BLaER1 (cell line): ENCODE results near the gene IGSF5.

Source experiments
- H3K27ac ChIP-seq: shearing (Covaris generic); formaldehyde crosslinking; 2 replicates; pipeline ENCODE4 v1.8.1; 2022
- H3K27me3 ChIP-seq: shearing (Covaris generic); formaldehyde crosslinking; 2 replicates; pipeline ENCODE4 v1.8.1; 2022
- H3K36me3 ChIP-seq: shearing (Covaris generic); formaldehyde crosslinking; 2 replicates; pipeline ENCODE4 v1.8.1; 2022
- H3K4me1 ChIP-seq: shearing (Covaris generic); formaldehyde crosslinking; 2 replicates; pipeline ENCODE4 v1.8.1; 2022
- H3K4me2 ChIP-seq: shearing (Covaris generic); formaldehyde crosslinking; 2 replicates; pipeline ENCODE4 v1.8.1; 2022
- H3K4me3 ChIP-seq: shearing (Covaris generic); formaldehyde crosslinking; 2 replicates; pipeline ENCODE4 v1.8.1; 2022
- H3K9ac ChIP-seq: shearing (Covaris generic); formaldehyde crosslinking; 2 replicates; pipeline ENCODE4 v1.8.1; 2022
- H3K9me3 ChIP-seq: shearing (Covaris generic); formaldehyde crosslinking; 2 replicates; pipeline ENCODE4 v1.8.1; 2022
- H4K20me1 ChIP-seq: shearing (Covaris generic); formaldehyde crosslinking; 2 replicates; pipeline ENCODE4 v1.8.1; 2022
- Cebpa-rat ChIP-seq: shearing (Covaris generic); IDR thresholded peaks from 2 replicates; pipeline ENCODE4 v1.8.1; 2022

The IGSF5 gene

DNA sequence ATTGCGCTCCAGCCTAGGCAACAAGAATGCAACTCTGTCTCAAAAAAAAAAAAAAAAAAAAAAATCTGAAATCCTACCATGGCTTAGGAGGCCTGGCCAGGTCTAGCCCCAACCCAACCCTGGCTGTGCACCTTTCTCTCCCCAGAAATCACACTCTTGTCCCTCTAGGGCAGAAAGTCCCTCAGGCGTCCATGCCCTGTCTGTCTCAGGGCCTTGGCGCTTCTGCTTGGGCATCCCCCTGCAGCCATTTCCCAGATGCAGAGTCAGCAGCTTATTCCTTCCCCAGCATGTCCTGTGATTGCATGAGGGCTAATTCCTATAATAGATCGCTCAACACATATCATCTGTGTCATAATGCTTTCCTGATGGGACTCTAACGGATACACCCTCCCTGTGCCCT lies 65.0 kb downstream of the IGSF5 start:
- H4K20me1 ChIP-seq: no peaks in the 10 kb centered on the region
- TF ChIP-seq Cebpa-rat: no peak

DNA sequence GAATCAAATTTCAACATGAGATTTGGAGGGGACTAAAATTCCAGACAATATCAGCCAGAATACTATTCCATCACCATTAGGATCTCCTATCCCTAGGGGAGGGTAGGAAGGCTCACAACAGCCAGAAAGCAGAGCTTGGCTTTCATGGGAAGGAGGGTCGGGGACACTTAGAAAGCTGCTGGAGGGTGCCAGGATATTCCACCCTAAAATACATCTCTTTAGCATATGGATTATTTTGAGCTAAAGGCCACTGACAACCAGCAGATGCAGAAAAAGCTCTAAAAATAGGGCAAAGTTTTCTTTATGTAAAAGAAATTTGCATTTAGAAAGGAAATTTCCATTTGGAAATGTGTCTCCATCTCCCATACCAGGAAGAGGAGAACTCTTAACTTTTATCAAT lies 68.0 kb downstream of the IGSF5 start:
- 0 out of 2 replicates have a peak, but pooled peaks cover 4% of the 10 kb centered on the region for H3K9me3 ChIP-seq
- H3K4me3 ChIP-seq: no peak overlapping the region

More for the DNA sequence above, 65.0 kb downstream of the IGSF5 start:
- no peak overlapping the region for H3K27ac ChIP-seq
- no peaks in the 10 kb centered on the region for H3K4me1 ChIP-seq
- H3K36me3 ChIP-seq: no peaks in the 10 kb centered on the region
- no peaks in the 10 kb centered on the region for H3K27me3 ChIP-seq
- H3K9me3 ChIP-seq: 0 out of 2 replicates have a peak, but pooled peaks cover 4% of the 10 kb centered on the region
- H3K4me3 ChIP-seq: no peak overlapping the region
- H3K4me2 ChIP-seq: no peak overlapping the region
- no peak overlapping the region for H3K9ac ChIP-seq

DNA sequence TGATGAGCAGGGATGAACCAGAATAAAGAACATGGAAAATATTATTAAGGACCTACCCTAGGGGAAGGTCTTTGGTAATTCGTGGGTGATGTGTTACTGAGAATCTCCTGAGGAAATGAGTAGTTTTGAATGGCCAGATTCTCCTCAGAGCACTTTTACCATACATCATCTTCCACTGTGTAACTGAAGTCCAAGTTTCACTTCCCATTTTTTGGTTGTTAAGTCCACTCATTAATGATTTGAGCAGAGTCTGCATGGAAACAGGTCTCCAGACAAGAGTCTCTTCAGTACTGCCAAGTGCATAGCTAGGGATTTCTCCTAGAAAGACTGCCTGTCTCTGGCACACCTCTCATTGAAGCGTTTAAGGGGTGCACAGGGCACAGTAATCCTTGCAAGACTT lies 73.6 kb downstream of the IGSF5 start:
- Histone ChIP-seq H3K4me3 (no peak overlapping the region), H4K20me1 (no peaks in the 10 kb centered on the region), H3K27me3 (no peaks in the 10 kb centered on the region), H3K9ac (no peak overlapping the region), H3K4me2 (no peak overlapping the region), H3K4me1 (no peaks in the 10 kb centered on the region), H3K27ac (no peak overlapping the region), H3K36me3 (no peaks in the 10 kb centered on the region), H3K9me3 (no peaks in the 10 kb centered on the region)
- no peak for TF ChIP-seq Cebpa-rat

More for the DNA sequence above, 68.0 kb downstream of the IGSF5 start:
- Histone ChIP-seq H3K27me3 (no peaks in the 10 kb centered on the region), H3K4me2 (no peak overlapping the region), H3K4me1 (no peaks in the 10 kb centered on the region), H3K9ac (no peak overlapping the region), H4K20me1 (no peaks in the 10 kb centered on the region), H3K27ac (no peak overlapping the region), H3K36me3 (no peaks in the 10 kb centered on the region)
- no peak for TF ChIP-seq Cebpa-rat

GRCh38 chr21:39822042-39822441 lies 77.1 kb downstream of the IGSF5 start:
- Histone ChIP-seq H3K36me3 (no peaks in the 10 kb centered on the region), H3K4me3 (no peak overlapping the region), H4K20me1 (no peaks in the 10 kb centered on the region), H3K9me3 (no peaks in the 10 kb centered on the region), H3K27me3 (no peaks in the 10 kb centered on the region), H3K4me1 (no peaks in the 10 kb centered on the region), H3K4me2 (no peak overlapping the region), H3K27ac (no peak overlapping the region), H3K9ac (no peak overlapping the region)
- no peak for TF ChIP-seq Cebpa-rat

- no peak for TF ChIP-seq Cebpa-rat
These were observed 80.3 kb downstream of the IGSF5 start for GRCh38 chr21:39825250-39825649.

GRCh38 chr21:39834543-39834942 lies 89.6 kb downstream of the IGSF5 start:
- TF ChIP-seq Cebpa-rat: no peak
- Histone ChIP-seq H4K20me1 (no peaks in the 10 kb centered on the region), H3K27ac (no peak overlapping the region), H3K9me3 (no peaks in the 10 kb centered on the region), H3K9ac (no peak overlapping the region), H3K4me1 (no peaks in the 10 kb centered on the region), H3K36me3 (no peaks in the 10 kb centered on the region), H3K4me2 (no peak overlapping the region), H3K27me3 (no peaks in the 10 kb centered on the region), H3K4me3 (no peak overlapping the region)

More at GRCh38 chr21:39825250-39825649, 80.3 kb downstream of the IGSF5 start:
- H3K36me3 ChIP-seq: no peaks in the 10 kb centered on the region
- H3K4me3 ChIP-seq: no peak overlapping the region
- H3K4me2 ChIP-seq: no peak overlapping the region
- H3K9ac ChIP-seq: no peak overlapping the region
- H3K27ac ChIP-seq: no peak overlapping the region
- no peaks in the 10 kb centered on the region for H4K20me1 ChIP-seq
- H3K9me3 ChIP-seq: no peaks in the 10 kb centered on the region
- H3K27me3 ChIP-seq: no peaks in the 10 kb centered on the region
- H3K4me1 ChIP-seq: no peaks in the 10 kb centered on the region

DNA sequence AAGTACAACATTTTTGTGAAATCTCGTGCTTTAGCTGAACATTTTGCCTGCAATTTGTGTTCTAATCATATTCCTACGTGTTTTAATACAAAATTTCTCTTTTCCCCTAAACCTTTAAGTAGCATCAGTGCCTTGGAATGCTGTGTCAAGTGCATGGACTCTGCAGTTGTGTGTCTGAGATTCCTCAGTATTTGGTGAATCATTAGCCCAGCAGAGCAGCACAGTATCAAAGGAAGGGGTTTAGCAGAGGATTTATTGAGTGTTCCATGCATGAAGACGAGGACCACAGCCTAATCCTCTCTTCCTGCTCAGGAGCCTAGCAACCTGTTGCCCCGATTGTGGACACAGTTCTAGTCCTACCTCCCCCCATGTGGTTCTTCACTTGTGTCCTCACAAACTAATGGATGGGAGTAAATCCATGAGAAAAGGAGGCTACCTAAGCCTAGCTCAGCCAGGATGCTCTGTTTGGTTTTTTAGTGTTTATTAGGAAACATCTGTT lies 92.9 kb downstream of the IGSF5 start:
- peak overlapping the region; percentile 8; the same call in 1 of the 2 replicates for H3K4me2 ChIP-seq
- H3K27me3 ChIP-seq: no peaks in the 10 kb centered on the region
- H4K20me1 ChIP-seq: no peaks in the 10 kb centered on the region
- no peak overlapping the region for H3K4me3 ChIP-seq
- no peaks in the 10 kb centered on the region for H3K4me1 ChIP-seq
- no peaks in the 10 kb centered on the region for H3K9me3 ChIP-seq
- H3K9ac ChIP-seq: no peak overlapping the region
- no peak for TF ChIP-seq Cebpa-rat
- H3K36me3 ChIP-seq: no peaks in the 10 kb centered on the region
- no peak overlapping the region for H3K27ac ChIP-seq

GRCh38 chr21:39840373-39841097 lies 95.6 kb downstream of the IGSF5 start:
- Histone ChIP-seq H3K4me2 (no peak overlapping the region), H3K4me1 (no peaks in the 10 kb centered on the region), H3K27me3 (no peaks in the 10 kb centered on the region), H3K27ac (no peak overlapping the region), H3K36me3 (no peaks in the 10 kb centered on the region), H4K20me1 (no peaks in the 10 kb centered on the region), H3K4me3 (no peak overlapping the region), H3K9me3 (no peaks in the 10 kb centered on the region), H3K9ac (no peak overlapping the region)
- TF ChIP-seq Cebpa-rat: no peak

GRCh38 chr21:39842741-39843459 lies 97.9 kb downstream of the IGSF5 start:
- no peaks in the 10 kb centered on the region for H3K4me1 ChIP-seq
- no peaks in the 10 kb centered on the region for H4K20me1 ChIP-seq
- no peak overlapping the region for H3K4me2 ChIP-seq
- TF ChIP-seq Cebpa-rat: no peak
- H3K36me3 ChIP-seq: no peaks in the 10 kb centered on the region
- no peaks in the 10 kb centered on the region for H3K27me3 ChIP-seq
- no peak overlapping the region for H3K4me3 ChIP-seq
- H3K9me3 ChIP-seq: no peaks in the 10 kb centered on the region
- no peak overlapping the region for H3K27ac ChIP-seq
- H3K9ac ChIP-seq: no peak overlapping the region

- no peaks in the 10 kb centered on the region for H3K4me1 ChIP-seq
- TF ChIP-seq Cebpa-rat: no peak
- H3K4me3 ChIP-seq: no peak overlapping the region
- no peak overlapping the region for H3K27ac ChIP-seq
- no peaks in the 10 kb centered on the region for H3K36me3 ChIP-seq
- H3K9ac ChIP-seq: no peak overlapping the region
- H4K20me1 ChIP-seq: no peaks in the 10 kb centered on the region
- H3K27me3 ChIP-seq: no peaks in the 10 kb centered on the region
- H3K4me2 ChIP-seq: no peak overlapping the region
- no peaks in the 10 kb centered on the region for H3K9me3 ChIP-seq
These were observed 98.5 kb downstream of the IGSF5 start for GRCh38 chr21:39843483-39843882.
